ENCODE results near the gene MCRS1.
A peak's percentile ranks its signal among the peaks of the same experiment; 100 is the strongest.

MCRS1 gene

GRCh38 chr12:49577589-49578315, 9.8 kb upstream of the MCRS1 start:
- TF ChIP-seq JUND (IDR thresholded peaks at IDR 0.05; ENCODE audit: low read depth), result no peak
- DNase-seq (ENCODE audit: low read depth in 1 of 2, low spot score in 1 of 2), result no peak
- in situ Hi-C loops (cut with HindIII; ENCODE audit: low pct_unique_long_range_greater_than_20kb, low sequenced_read_pairs), result no loop called here

GRCh38 chr12:49568442-49569162, 660 bp upstream of the MCRS1 start:
- no peak for TF ChIP-seq JUND (IDR thresholded peaks at IDR 0.05; ENCODE audit: low read depth)
- in situ Hi-C loops (cut with HindIII; ENCODE audit: low pct_unique_long_range_greater_than_20kb, low sequenced_read_pairs), result no loop called here
- peak in 1 of 2 experiments; percentile 62 for DNase-seq (ENCODE audit: low read depth in 1 of 2, low spot score in 1 of 2)

GRCh38 chr12:49567302-49567610, 686 bp downstream of the MCRS1 start:
- DNase-seq (ENCODE audit: low read depth in 1 of 2, low spot score in 1 of 2), result no peak
- no peak for TF ChIP-seq JUND (IDR thresholded peaks at IDR 0.05; ENCODE audit: low read depth)
- in situ Hi-C loops (cut with HindIII; ENCODE audit: low pct_unique_long_range_greater_than_20kb, low sequenced_read_pairs), result no loop called here

GRCh38 chr12:49566361-49566760, 1.6 kb downstream of the MCRS1 start:
- no peak for DNase-seq (ENCODE audit: low read depth in 1 of 2, low spot score in 1 of 2)
- no peak for TF ChIP-seq JUND (IDR thresholded peaks at IDR 0.05; ENCODE audit: low read depth)
- in situ Hi-C loops (cut with HindIII; ENCODE audit: low pct_unique_long_range_greater_than_20kb, low sequenced_read_pairs), result no loop called here

GRCh38 chr12:49565406-49566265, 2.3 kb downstream of the MCRS1 start:
- in situ Hi-C loops (cut with HindIII; ENCODE audit: low pct_unique_long_range_greater_than_20kb, low sequenced_read_pairs), result no loop called here
- no peak for TF ChIP-seq JUND (IDR thresholded peaks at IDR 0.05; ENCODE audit: low read depth)
- no peak for DNase-seq (ENCODE audit: low read depth in 1 of 2, low spot score in 1 of 2)

GRCh38 chr12:49564686-49565405, 3.1 kb downstream of the MCRS1 start:
- DNase-seq (ENCODE audit: low read depth in 1 of 2, low spot score in 1 of 2), result no peak
- TF ChIP-seq JUND (IDR thresholded peaks at IDR 0.05; ENCODE audit: low read depth), result no peak

GRCh38 chr12:49563951-49564685, 3.8 kb downstream of the MCRS1 start:
- TF ChIP-seq JUND (IDR thresholded peaks at IDR 0.05; ENCODE audit: low read depth), result no peak
- in situ Hi-C loops (cut with HindIII; ENCODE audit: low pct_unique_long_range_greater_than_20kb, low sequenced_read_pairs), result no loop called here
- DNase-seq (ENCODE audit: low read depth in 1 of 2, low spot score in 1 of 2), result no peak

More at GRCh38 chr12:49564686-49565405, 3.1 kb downstream of the MCRS1 start:
- in situ Hi-C loops (cut with HindIII; ENCODE audit: low pct_unique_long_range_greater_than_20kb, low sequenced_read_pairs), result no loop called here

GRCh38 chr12:49562831-49563230, 5.1 kb downstream of the MCRS1 start:
- TF ChIP-seq JUND (IDR thresholded peaks at IDR 0.05; ENCODE audit: low read depth), result no peak
- in situ Hi-C loops (cut with HindIII; ENCODE audit: low pct_unique_long_range_greater_than_20kb, low sequenced_read_pairs), result no loop called here
- DNase-seq (ENCODE audit: low read depth in 1 of 2, low spot score in 1 of 2), result no peak

- no peak for TF ChIP-seq JUND (IDR thresholded peaks at IDR 0.05; ENCODE audit: low read depth)
- in situ Hi-C loops (cut with HindIII; ENCODE audit: low pct_unique_long_range_greater_than_20kb, low sequenced_read_pairs), result no loop called here
- no peak for DNase-seq (ENCODE audit: low read depth in 1 of 2, low spot score in 1 of 2)
Measured at GRCh38 chr12:49562233-49562632, 5.7 kb downstream of the MCRS1 start.

- no peak for TF ChIP-seq JUND (IDR thresholded peaks at IDR 0.05; ENCODE audit: low read depth)
- no peak for DNase-seq (ENCODE audit: low read depth in 1 of 2, low spot score in 1 of 2)
- in situ Hi-C loops (cut with HindIII; ENCODE audit: low pct_unique_long_range_greater_than_20kb, low sequenced_read_pairs), result no loop called here
Measured at GRCh38 chr12:49560695-49561094, 7.2 kb downstream of the MCRS1 start.

- no peak for DNase-seq (ENCODE audit: low read depth in 1 of 2, low spot score in 1 of 2)
- in situ Hi-C loops (cut with HindIII; ENCODE audit: low pct_unique_long_range_greater_than_20kb, low sequenced_read_pairs), result no loop called here
- TF ChIP-seq JUND (IDR thresholded peaks at IDR 0.05; ENCODE audit: low read depth), result no peak
Measured at GRCh38 chr12:49559011-49559675, 8.8 kb downstream of the MCRS1 start.

Measured in T47D (cell line).